ENCODE results near the gene NT5C. TPM values are rescaled to one million over a fixed set of nuclear protein-coding genes. Genes with fewer than 3 reads are reported as not detected.
"Not testable (repeated sequence)": the region's sequence is repeated elsewhere in the genome, so short reads cannot be mapped to it uniquely, and the experiment has no call there.

NT5C gene
- total RNA-seq, 4 donors from 2014 or later = 162 to 247 (median 208) TPM

GRCh38 chr17:75174996-75175395, 43.5 kb upstream of the NT5C start:
- Histone ChIP-seq H3K4me1 (peaks cover 0 to 14% (median under 1%) of the 10 kb centered on the region in 4 donors), H3K36me3 (peaks cover 1 to 65% (median 26%) of the 10 kb centered on the region in 4 donors)
- 86 to 96% methylated on average over 5 to 11 of the region's 11 CpGs for WGBS, 2 donors (ENCODE audit: low coverage in 1 of 2)

GRCh38 chr17:75173526-75173925, 42.0 kb upstream of the NT5C start:
- Histone ChIP-seq H3K4me3 (no peak overlapping the region), H3K27ac (no peak overlapping the region), H3K4me1 (peaks cover 0 to 3% (median 0%) of the 10 kb centered on the region in 4 donors), H3K36me3 (peaks cover 1 to 66% (median 28%) of the 10 kb centered on the region in 4 donors), H3K9me3 (no peaks in the 10 kb centered on the region), H3K27me3 (no peaks in the 10 kb centered on the region)
- TF ChIP-seq EP300 (IDR thresholded peaks at IDR 0.05; ENCODE audit: low read depth) (no peak), CTCF (IDR thresholded peaks at IDR 0.05) (no peak), POLR2AphosphoS5 (IDR thresholded peaks at IDR 0.05) (no peak)
- in situ Hi-C loops (cut with MboI; ENCODE audit: low pct_ligation_motif_present in 1 of 4, low pct_unique_long_range_greater_than_20kb in 1 of 4, low sequenced_read_pairs in 3 of 4) (loop anchor here in 3 of 4 donors (10.0 kb wide), 1 partner anchor 59 kb away; no protein-coding TSS in a partner anchor), intact Hi-C loops (cut with DNase I; ENCODE audit: low total_unique reads) (loop anchor here (5.0 kb wide), 1 partner anchor 61 kb away; no protein-coding TSS in a partner anchor)
- DNase-seq = no peak
- 90 to 100% methylated on average over 1 to 4 of the region's 4 CpGs for WGBS, 2 donors (ENCODE audit: low coverage in 1 of 2)

More at GRCh38 chr17:75174996-75175395, 43.5 kb upstream of the NT5C start:
- no peak overlapping the region for H3K27ac ChIP-seq
- no peaks in the 10 kb centered on the region for H3K27me3 ChIP-seq
- intact Hi-C loops (cut with DNase I; ENCODE audit: low total_unique reads) = loop anchor here (5.0 kb wide), 1 partner anchor 63 kb away; no protein-coding TSS in a partner anchor
- no peak overlapping the region for H3K4me3 ChIP-seq
- TF ChIP-seq POLR2AphosphoS5 (IDR thresholded peaks at IDR 0.05) = no peak
- no peak for TF ChIP-seq POLR2A (IDR thresholded peaks at IDR 0.05)
- TF ChIP-seq CTCF (IDR thresholded peaks at IDR 0.05) = no peak
- TF ChIP-seq EP300 (IDR thresholded peaks at IDR 0.05; ENCODE audit: low read depth) = no peak
- in situ Hi-C loops (cut with MboI; ENCODE audit: low pct_ligation_motif_present in 1 of 4, low pct_unique_long_range_greater_than_20kb in 1 of 4, low sequenced_read_pairs in 3 of 4) = loop anchor here in 3 of 4 donors (10.0 to 25.0 kb wide), 2 partner anchors 60 to 213 kb away; partner anchors contain the start of gene HID1 (in 1 of the 3)
- no peak for DNase-seq
- H3K9me3 ChIP-seq = no peaks in the 10 kb centered on the region

- no peaks in the 10 kb centered on the region for H3K9me3 ChIP-seq
- no peak overlapping the region for H3K27ac ChIP-seq
- in situ Hi-C loops (cut with MboI; ENCODE audit: low pct_ligation_motif_present in 1 of 4, low pct_unique_long_range_greater_than_20kb in 1 of 4, low sequenced_read_pairs in 3 of 4) = no loop called here
- no peaks in the 10 kb centered on the region for H3K27me3 ChIP-seq
- no peak for TF ChIP-seq POLR2A (IDR thresholded peaks at IDR 0.05)
- no peak for TF ChIP-seq EP300 (IDR thresholded peaks at IDR 0.05; ENCODE audit: low read depth)
- no peak for TF ChIP-seq CTCF (IDR thresholded peaks at IDR 0.05)
- no peak for TF ChIP-seq POLR2AphosphoS5 (IDR thresholded peaks at IDR 0.05)
- intact Hi-C loops (cut with DNase I; ENCODE audit: low total_unique reads) = no loop called here
- WGBS, 2 donors (ENCODE audit: low coverage in 1 of 2) = 67 to 91% methylated on average over 1 to 4 of the region's 4 CpGs
- no peak for DNase-seq
- peaks cover 0 to 3% (median 0%) of the 10 kb centered on the region in 4 donors for H3K4me1 ChIP-seq
- H3K4me3 ChIP-seq = no peak overlapping the region
- H3K36me3 ChIP-seq = peaks cover 0 to 57% (median 20%) of the 10 kb centered on the region in 4 donors
Measured at GRCh38 chr17:75168998-75169397, 37.5 kb upstream of the NT5C start.

GRCh38 chr17:75164606-75165005, 33.1 kb upstream of the NT5C start:
- H3K4me1 ChIP-seq; DNase-seq; H3K27ac ChIP-seq; H3K9me3 ChIP-seq; in situ Hi-C loops (cut with MboI; ENCODE audit: low pct_ligation_motif_present in 1 of 4, low pct_unique_long_range_greater_than_20kb in 1 of 4, low sequenced_read_pairs in 3 of 4); intact Hi-C loops (cut with DNase I; ENCODE audit: low total_unique reads); H3K4me3 ChIP-seq; H3K27me3 ChIP-seq: not testable (repeated sequence)
- peaks cover 0 to 32% (median 9%) of the 10 kb centered on the region in 4 donors for H3K36me3 ChIP-seq
- WGBS, 2 donors (ENCODE audit: low coverage in 1 of 2) = 97% methylated on average over 15 of the region's 15 CpGs; no CpG with 5 or more reads in 1 of the 2 donors

GRCh38 chr17:75163074-75163473, 31.5 kb upstream of the NT5C start:
- no peaks in the 10 kb centered on the region for H3K9me3 ChIP-seq
- DNase-seq = no peak
- H3K27ac ChIP-seq = no peak overlapping the region
- in situ Hi-C loops (cut with MboI; ENCODE audit: low pct_ligation_motif_present in 1 of 4, low pct_unique_long_range_greater_than_20kb in 1 of 4, low sequenced_read_pairs in 3 of 4) (no loop called here), intact Hi-C loops (cut with DNase I; ENCODE audit: low total_unique reads) (no loop called here)
- WGBS, 2 donors (ENCODE audit: low coverage in 1 of 2) = 78% methylated on average over 5 of the region's 5 CpGs; no CpG with 5 or more reads in 1 of the 2 donors
- no peaks in the 10 kb centered on the region for H3K4me1 ChIP-seq
- H3K36me3 ChIP-seq = peaks cover 0 to 19% (median 9%) of the 10 kb centered on the region in 4 donors
- no peaks in the 10 kb centered on the region for H3K27me3 ChIP-seq
- H3K4me3 ChIP-seq = no peak overlapping the region
- TF ChIP-seq EP300 (IDR thresholded peaks at IDR 0.05; ENCODE audit: low read depth) = no peak
- TF ChIP-seq POLR2AphosphoS5 (IDR thresholded peaks at IDR 0.05) = no peak

Measured in transverse colon (tissue), 4 donors.